HEK293 (cell line): ENCODE measurements around the gene IP6K3.
A peak's percentile ranks its signal among the peaks of the same experiment; 100 is the strongest.

Experiments used
- CTCF ChIA-PET: fragments of 350-600 bp; formaldehyde crosslinking; extraction: SDS; loops from one replicate; lab custom pipeline; 2021; ENCODE audit warnings: antibody characterized with exemption; lab: Yijun Ruan, JAX
- POLR2A ChIA-PET: fragments of 300-600 bp; formaldehyde crosslinking; extraction: SDS; loops from one replicate; lab custom pipeline; 2020; ENCODE audit warnings: antibody characterized with exemption, inconsistent platforms; lab: Yijun Ruan, JAX
- H3K27ac ChIP-seq: fragments of 200-500 bp; sonication (Bioruptor generic); 2 replicates; pipeline ENCODE4 v1.5.1; 2014; ENCODE audit warnings: low read depth, low read length, control low read depth, inconsistent platforms; ENCODE audit errors: extremely low read depth
- H3K36me3 ChIP-seq, 2 experiments: fragments of 200-500 bp in 1 of 2; sonication (Bioruptor generic) in 1 of 2; 1 replicate in 1 of 2; 2 replicates in 1 of 2; pipeline ENCODE4 v1.5.1; 2014 to 2017; ENCODE audit warnings: inconsistent platforms in 2 of 2, low read length in 2 of 2; ENCODE audit not compliant: control insufficient read depth in 2 of 2, insufficient read depth in 1 of 2
- H3K4me1 ChIP-seq: fragments of 200-500 bp; sonication (Bioruptor generic); 2 replicates; pipeline ENCODE4 v1.5.1; 2014; ENCODE audit warnings: mild to moderate bottlenecking, low read length, inconsistent platforms; ENCODE audit not compliant: control insufficient read depth, insufficient read depth
- H3K4me3 ChIP-seq: 2 replicates; pipeline ENCODE4 v1.5.1; 2011; ENCODE audit warnings: low read depth, mild to moderate bottlenecking, control low read depth, low read length, moderate library complexity
- H3K9me3 ChIP-seq: fragments of 200-500 bp; sonication (Bioruptor generic); 2 replicates; pipeline ENCODE4 v1.5.1; 2014; ENCODE audit warnings: low read depth, low read length, inconsistent platforms; ENCODE audit not compliant: control insufficient read depth, insufficient read depth
- KLF1 ChIP-seq: fragments of 450-650 bp; formaldehyde crosslinking; IDR thresholded peaks from 2 replicates; pipeline ENCODE4 v1.5.1; 2016; ENCODE audit warnings: missing biosample characterization, missing genetic modification characterization
- KLF10 ChIP-seq: fragments of 450-650 bp; IDR thresholded peaks from 2 replicates; pipeline ENCODE4 v1.5.1; 2018; ENCODE audit warnings: missing biosample characterization, mild to moderate bottlenecking, missing genetic modification characterization
- KLF9 ChIP-seq: fragments of 450-650 bp; formaldehyde crosslinking; IDR thresholded peaks from 2 replicates; pipeline ENCODE4 v1.5.1; 2016; ENCODE audit warnings: missing biosample characterization, missing genetic modification characterization, low read depth
- MZF1 ChIP-seq: fragments of 450-650 bp; formaldehyde crosslinking; IDR thresholded peaks from 2 replicates; pipeline ENCODE4 v1.5.1; 2017; ENCODE audit warnings: missing biosample characterization, missing genetic modification characterization, borderline replicate concordance
- ZFHX2 ChIP-seq: fragments of 450-650 bp; formaldehyde crosslinking; conservative IDR thresholded peaks from 2 replicates; pipeline ENCODE4 v1.5.1; 2016; ENCODE audit warnings: missing biosample characterization, missing genetic modification characterization
- ZNF138 ChIP-seq: fragments of 450-650 bp; formaldehyde crosslinking; IDR thresholded peaks from 2 replicates; pipeline ENCODE4 v1.5.1; 2016; ENCODE audit warnings: missing biosample characterization, missing genetic modification characterization, borderline replicate concordance
- ZNF140 ChIP-seq: fragments of 450-650 bp; formaldehyde crosslinking; IDR thresholded peaks from 2 replicates; pipeline ENCODE4 v1.5.1; 2016; ENCODE audit warnings: missing biosample characterization, missing genetic modification characterization
- ZNF157 ChIP-seq: fragments of 450-650 bp; formaldehyde crosslinking; IDR thresholded peaks from 2 replicates; pipeline ENCODE4 v1.5.1; 2016; ENCODE audit warnings: missing biosample characterization, missing genetic modification characterization
- ZNF169 ChIP-seq: fragments of 450-650 bp; formaldehyde crosslinking; IDR thresholded peaks from 2 replicates; pipeline ENCODE4 v1.5.1; 2016; ENCODE audit warnings: missing biosample characterization, missing genetic modification characterization
- ZNF184 ChIP-seq: fragments of 450-650 bp; IDR thresholded peaks from 2 replicates; pipeline ENCODE4 v1.5.1; 2018; ENCODE audit warnings: missing biosample characterization, mild to moderate bottlenecking, missing genetic modification characterization
- ZNF266 ChIP-seq: fragments of 450-650 bp; formaldehyde crosslinking; IDR thresholded peaks from 2 replicates; pipeline ENCODE4 v1.5.1; 2016; ENCODE audit warnings: missing biosample characterization, missing genetic modification characterization, low read depth
- ZNF362 ChIP-seq: fragments of 450-650 bp; formaldehyde crosslinking; IDR thresholded peaks from 2 replicates; pipeline ENCODE4 v1.5.1; 2016; ENCODE audit warnings: missing biosample characterization, missing genetic modification characterization
- ZNF510 ChIP-seq: fragments of 450-650 bp; formaldehyde crosslinking; IDR thresholded peaks from 2 replicates; pipeline ENCODE4 v1.5.1; 2018; ENCODE audit warnings: mild to moderate bottlenecking, missing genetic modification characterization, missing biosample characterization; ENCODE audit not compliant: insufficient replicate concordance
- ZNF548 ChIP-seq: fragments of 450-650 bp; formaldehyde crosslinking; IDR thresholded peaks from 2 replicates; pipeline ENCODE4 v1.5.1; 2016; ENCODE audit warnings: missing biosample characterization, missing genetic modification characterization
- ZNF571 ChIP-seq: fragments of 450-650 bp; formaldehyde crosslinking; IDR thresholded peaks from 2 replicates; pipeline ENCODE4 v1.5.0; 2017; ENCODE audit warnings: missing biosample characterization, missing genetic modification characterization
- ZNF664 ChIP-seq: fragments of 450-650 bp; formaldehyde crosslinking; IDR thresholded peaks from 2 replicates; pipeline ENCODE4 v1.5.1; 2016; ENCODE audit warnings: missing biosample characterization, missing genetic modification characterization
- ZNF704 ChIP-seq: fragments of 450-650 bp; formaldehyde crosslinking; IDR thresholded peaks from 2 replicates; pipeline ENCODE4 v1.5.1; 2016; ENCODE audit warnings: missing biosample characterization, missing genetic modification characterization
- ZSCAN5A ChIP-seq: fragments of 450-650 bp; formaldehyde crosslinking; IDR thresholded peaks from 2 replicates; pipeline ENCODE4 v1.5.1; 2016; ENCODE audit warnings: missing biosample characterization, missing genetic modification characterization
- TF ChIP-seq, protein P1 (sequence below): fragments of 450-650 bp; formaldehyde crosslinking; IDR thresholded peaks from 2 replicates; pipeline ENCODE4 v1.5.1; 2016; ENCODE audit warnings: missing biosample characterization, missing genetic modification characterization, low read depth
- TF ChIP-seq, protein P2 (sequence below): fragments of 450-650 bp; formaldehyde crosslinking; IDR thresholded peaks from 2 replicates; pipeline ENCODE4 v1.5.0; 2017; ENCODE audit warnings: missing biosample characterization, missing genetic modification characterization, borderline replicate concordance
- TF ChIP-seq, protein P3 (sequence below): fragments of 450-650 bp; formaldehyde crosslinking; IDR thresholded peaks from 2 replicates; pipeline ENCODE4 v1.5.1; 2016; ENCODE audit warnings: missing biosample characterization, missing genetic modification characterization

Gene IP6K3

DNA sequence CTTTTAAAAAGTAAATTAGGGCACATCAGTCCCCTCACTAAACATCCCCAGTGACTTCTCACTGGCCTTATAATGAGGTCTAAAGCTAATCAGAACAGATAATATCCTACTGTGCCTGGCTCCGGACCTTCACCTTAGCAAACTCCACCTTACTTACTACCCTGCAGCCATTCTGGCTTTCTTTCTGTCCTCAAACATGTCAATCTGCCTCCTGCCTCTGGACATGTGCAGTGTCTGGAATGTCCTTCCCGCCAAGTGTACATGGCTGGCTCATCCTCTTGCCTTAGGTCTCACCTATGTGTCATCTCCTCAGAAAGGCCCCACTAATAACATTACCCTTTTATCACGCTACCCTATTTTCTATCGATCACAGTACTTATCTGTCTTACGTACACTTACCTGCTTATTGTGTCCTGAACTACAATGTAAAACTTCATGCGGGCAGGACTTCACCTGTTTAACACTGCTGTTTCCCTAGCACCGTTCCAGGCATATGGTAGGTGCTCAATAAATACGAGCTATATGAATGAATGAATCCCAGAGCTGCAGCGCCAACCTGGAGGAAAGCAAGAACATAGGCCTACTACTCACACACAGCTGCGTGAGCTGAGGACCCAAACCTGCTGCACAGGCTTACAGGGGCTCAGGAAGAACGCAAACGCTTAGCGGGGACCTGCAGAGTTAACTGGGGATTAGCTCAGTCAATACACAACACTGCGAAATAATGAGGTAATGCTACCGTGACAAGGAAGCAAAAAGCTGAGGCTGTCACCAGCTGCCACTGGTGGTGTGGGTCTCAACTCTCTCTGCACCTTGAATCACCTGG, 36.2 kb downstream of the IP6K3 start:
- H3K9me3 ChIP-seq, result no peaks in the 10 kb centered on the region
- H3K27ac ChIP-seq, result peak overlapping the region; percentile 97; the same call in 1 of the 2 replicates
- ChIA-PET POLR2A (interaction anchor here (0.5 to 2.1 kb wide), 24 partner anchors 9 to 650 kb away, joined by 3 to 17 read pairs (median 6); partner anchors contain the start of genes BAK1, HMGA1, ITPR3 and LEMD2), CTCF (interaction anchor here (0.5 to 4.4 kb wide), 22 partner anchors 9 to 649 kb away, joined by 3 to 75 read pairs (median 4); no protein-coding TSS in a partner anchor)
- H3K4me1 ChIP-seq, result peaks cover 7% of the 10 kb centered on the region; the same call in 1 of the 2 replicates
- H3K36me3 ChIP-seq, result peaks cover 11 to 39% of the 10 kb centered on the region in 2 experiments
- TF ChIP-seq, protein P1, sequence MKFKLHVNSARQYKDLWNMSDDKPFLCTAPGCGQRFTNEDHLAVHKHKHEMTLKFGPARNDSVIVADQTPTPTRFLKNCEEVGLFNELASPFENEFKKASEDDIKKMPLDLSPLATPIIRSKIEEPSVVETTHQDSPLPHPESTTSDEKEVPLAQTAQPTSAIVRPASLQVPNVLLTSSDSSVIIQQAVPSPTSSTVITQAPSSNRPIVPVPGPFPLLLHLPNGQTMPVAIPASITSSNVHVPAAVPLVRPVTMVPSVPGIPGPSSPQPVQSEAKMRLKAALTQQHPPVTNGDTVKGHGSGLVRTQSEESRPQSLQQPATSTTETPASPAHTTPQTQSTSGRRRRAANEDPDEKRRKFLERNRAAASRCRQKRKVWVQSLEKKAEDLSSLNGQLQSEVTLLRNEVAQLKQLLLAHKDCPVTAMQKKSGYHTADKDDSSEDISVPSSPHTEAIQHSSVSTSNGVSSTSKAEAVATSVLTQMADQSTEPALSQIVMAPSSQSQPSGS, result peak; percentile 80
- no peak for TF ChIP-seq KLF9 (tag by site-specific recombination)
- no peak for TF ChIP-seq ZNF169 (tag by site-specific recombination)
- no peak for TF ChIP-seq ZNF548 (tag by site-specific recombination)
- TF ChIP-seq MZF1, result 0 out of 2 replicates have a peak, but pooled peaks have one; percentile 15
- peak; percentile 92 for TF ChIP-seq ZNF664 (tag by site-specific recombination)
- TF ChIP-seq ZNF184 (tag by site-specific recombination), result no peak
- TF ChIP-seq, protein P2, sequence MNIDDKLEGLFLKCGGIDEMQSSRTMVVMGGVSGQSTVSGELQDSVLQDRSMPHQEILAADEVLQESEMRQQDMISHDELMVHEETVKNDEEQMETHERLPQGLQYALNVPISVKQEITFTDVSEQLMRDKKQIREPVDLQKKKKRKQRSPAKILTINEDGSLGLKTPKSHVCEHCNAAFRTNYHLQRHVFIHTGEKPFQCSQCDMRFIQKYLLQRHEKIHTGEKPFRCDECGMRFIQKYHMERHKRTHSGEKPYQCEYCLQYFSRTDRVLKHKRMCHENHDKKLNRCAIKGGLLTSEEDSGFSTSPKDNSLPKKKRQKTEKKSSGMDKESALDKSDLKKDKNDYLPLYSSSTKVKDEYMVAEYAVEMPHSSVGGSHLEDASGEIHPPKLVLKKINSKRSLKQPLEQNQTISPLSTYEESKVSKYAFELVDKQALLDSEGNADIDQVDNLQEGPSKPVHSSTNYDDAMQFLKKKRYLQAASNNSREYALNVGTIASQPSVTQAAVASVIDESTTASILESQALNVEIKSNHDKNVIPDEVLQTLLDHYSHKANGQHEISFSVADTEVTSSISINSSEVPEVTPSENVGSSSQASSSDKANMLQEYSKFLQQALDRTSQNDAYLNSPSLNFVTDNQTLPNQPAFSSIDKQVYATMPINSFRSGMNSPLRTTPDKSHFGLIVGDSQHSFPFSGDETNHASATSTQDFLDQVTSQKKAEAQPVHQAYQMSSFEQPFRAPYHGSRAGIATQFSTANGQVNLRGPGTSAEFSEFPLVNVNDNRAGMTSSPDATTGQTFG (tag by site-specific recombination), result no peak
- TF ChIP-seq ZNF571, result no peak
- H3K4me3 ChIP-seq, result peak overlapping the region; percentile 89

- Histone ChIP-seq H3K4me1 (peaks cover 9% of the 10 kb centered on the region; the same call in 1 of the 2 replicates), H3K4me3 (no peak overlapping the region), H3K27ac (no peak overlapping the region), H3K36me3 (peaks cover 11 to 42% of the 10 kb centered on the region in 2 experiments), H3K9me3 (no peaks in the 10 kb centered on the region)
- ChIA-PET CTCF (interaction anchor here (0.5 to 4.4 kb wide), 10 partner anchors 8 to 342 kb away, joined by 3 to 75 read pairs (median 4); no protein-coding TSS in a partner anchor), POLR2A (interaction anchor here (1.0 to 2.1 kb wide), 3 partner anchors 9 to 62 kb away, joined by 3 to 17 read pairs (median 7); no protein-coding TSS in a partner anchor)
- TF ChIP-seq ZSCAN5A (tag by site-specific recombination) (no peak), ZFHX2 (no peak), KLF10 (tag by site-specific recombination) (no peak), ZNF704 (tag by site-specific recombination) (no peak), ZNF140 (no peak), ZNF362 (tag by site-specific recombination) (no peak), KLF1 (tag by site-specific recombination) (no peak), ZNF266 (tag by site-specific recombination) (no peak), ZNF138 (tag by site-specific recombination) (no peak), ZNF510 (no peak), ZNF157 (no peak), ZNF169 (tag by site-specific recombination) (no peak), MZF1 (no peak)
- TF ChIP-seq, protein P3, sequence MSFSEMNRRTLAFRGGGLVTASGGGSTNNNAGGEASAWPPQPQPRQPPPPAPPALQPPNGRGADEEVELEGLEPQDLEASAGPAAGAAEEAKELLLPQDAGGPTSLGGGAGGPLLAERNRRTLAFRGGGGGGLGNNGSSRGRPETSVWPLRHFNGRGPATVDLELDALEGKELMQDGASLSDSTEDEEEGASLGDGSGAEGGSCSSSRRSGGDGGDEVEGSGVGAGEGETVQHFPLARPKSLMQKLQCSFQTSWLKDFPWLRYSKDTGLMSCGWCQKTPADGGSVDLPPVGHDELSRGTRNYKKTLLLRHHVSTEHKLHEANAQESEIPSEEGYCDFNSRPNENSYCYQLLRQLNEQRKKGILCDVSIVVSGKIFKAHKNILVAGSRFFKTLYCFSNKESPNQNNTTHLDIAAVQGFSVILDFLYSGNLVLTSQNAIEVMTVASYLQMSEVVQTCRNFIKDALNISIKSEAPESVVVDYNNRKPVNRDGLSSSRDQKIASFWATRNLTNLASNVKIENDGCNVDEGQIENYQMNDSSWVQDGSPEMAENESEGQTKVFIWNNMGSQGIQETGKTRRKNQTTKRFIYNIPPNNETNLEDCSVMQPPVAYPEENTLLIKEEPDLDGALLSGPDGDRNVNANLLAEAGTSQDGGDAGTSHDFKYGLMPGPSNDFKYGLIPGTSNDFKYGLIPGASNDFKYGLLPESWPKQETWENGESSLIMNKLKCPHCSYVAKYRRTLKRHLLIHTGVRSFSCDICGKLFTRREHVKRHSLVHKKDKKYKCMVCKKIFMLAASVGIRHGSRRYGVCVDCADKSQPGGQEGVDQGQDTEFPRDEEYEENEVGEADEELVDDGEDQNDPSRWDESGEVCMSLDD (tag by site-specific recombination), result no peak
Observed at GRCh38 chr6:33709605-33710295, 37.0 kb downstream of the IP6K3 start.
